ENCODE data around the gene PTPRN. TPM values are rescaled to one million over a fixed set of nuclear protein-coding genes. Genes with fewer than 3 reads are reported as not detected.

PTPRN gene
- total and polyA plus RNA-seq, 2 of the 8 experiments (the other 6 are each of a cell fraction or from before 2014, with no cell fraction given): 5.4 to 8.2 TPM

GRCh38 chr2:219252570-219252899, 56.7 kb downstream of the PTPRN start:
- Histone ChIP-seq H4K5ac (ENCODE audit: insufficient read length, low read depth, low read length) (no peak overlapping the region), H2BK15ac (ENCODE audit: low read length) (peak overlapping the region; percentile 95; the same call in 1 of the 2 replicates), H3K56ac (replicated peaks; ENCODE audit: insufficient read length, low read depth, low read length) (no peak overlapping the region), H2BK12ac (ENCODE audit: low read depth, low read length) (no peak overlapping the region), H2BK120ac (replicated peaks; ENCODE audit: low read depth, low read length) (no peak overlapping the region), H2AK5ac (ENCODE audit: low read depth, low read length) (no peak overlapping the region), H3K79me2 (ENCODE audit: control insufficient read depth in 1 of 2, insufficient read depth in 2 of 2, low read length in 2 of 2) (no peaks in the 10 kb centered on the region), H4K20me1 (replicated peaks in 1 of 2; ENCODE audit: control insufficient read depth in 1 of 2, insufficient read depth in 2 of 2, low read length in 2 of 2) (peaks cover 0 to 2% of the 10 kb centered on the region in 2 experiments), H3K23me2 (ENCODE audit: low read depth, low read length) (peaks cover 17% of the 10 kb centered on the region), H3K14ac (ENCODE audit: insufficient read length) (no peak overlapping the region), H3K4ac (replicated peaks; ENCODE audit: insufficient read length, low read depth, low read length) (no peak overlapping the region), H4K91ac (replicated peaks; ENCODE audit: insufficient read length, low read length) (no peak overlapping the region), H3K23ac (ENCODE audit: insufficient read length) (no peak overlapping the region), H2BK5ac (ENCODE audit: low read depth, low read length) (peak overlapping the region; percentile 44; the same call in 1 of the 2 replicates), H2AFZ (ENCODE audit: low read length) (peak overlapping the region; percentile 14; the same call in 1 of the 2 replicates), H3K9ac (replicated peaks in 1 of 4; ENCODE audit: extremely low read depth in 1 of 4, low read depth in 3 of 4, low read length in 3 of 4) (peak overlapping the region in 3 of 4 experiments; percentile 17 to 52 (median 20); a peak in 4 of 7 replicates), H2BK20ac (ENCODE audit: low read length) (no peak overlapping the region), H3K18ac (ENCODE audit: extremely low read depth, low read length) (peak overlapping the region; percentile 25), H3K4me1 (replicated peaks in 1 of 4; ENCODE audit: control insufficient read depth in 3 of 4, insufficient read depth in 4 of 4, low read length in 3 of 4) (peaks cover 5 to 14% (median 9%) of the 10 kb centered on the region in 4 experiments), H3K9me3 (ENCODE audit: insufficient read depth in 2 of 2, low read depth in 1 of 2, low read length in 1 of 2) (no peaks in the 10 kb centered on the region), H4K8ac (ENCODE audit: extremely low read depth, insufficient read depth, low read length) (peak overlapping the region; percentile 84; the same call in 1 of the 2 replicates), H3K27me3 (replicated peaks in 1 of 4; ENCODE audit: control insufficient read depth in 3 of 4, extremely low read depth in 1 of 4, insufficient read depth in 3 of 4, low read length in 3 of 4) (peaks cover 16 to 43% (median 35%) of the 10 kb centered on the region in 4 experiments), H3K36me3 (ENCODE audit: control insufficient read depth in 2 of 4, insufficient read depth in 4 of 4, low read length in 3 of 4) (peaks cover 0 to 9% (median 5%) of the 10 kb centered on the region in 4 experiments; a peak in 4 of 8 replicates), H3K79me1 (ENCODE audit: low read depth, low read length) (peaks cover 2% of the 10 kb centered on the region; the same call in 1 of the 2 replicates), H3K27ac (ENCODE audit: low read depth, low read length) (no peak overlapping the region), H3K4me2 (ENCODE audit: insufficient read depth in 1 of 2, low read depth in 2 of 2, low read length in 2 of 2) (peak overlapping the region; percentile 85 to 92), H3K4me3 (ENCODE audit: extremely low read depth in 1 of 4, insufficient read depth in 2 of 4, low read depth in 3 of 4, low read length in 4 of 4) (peak overlapping the region; percentile 46 to 64 (median 57))
- ChIA-PET CTCF (ENCODE audit: partially characterized antibody) (interaction anchor here (0.6 to 6.6 kb wide), 14 partner anchors 9 to 116 kb away, joined by 3 to 118 read pairs (median 3); partner anchors contain the start of genes DNAJB2 and ZFAND2B), POLR2A (ENCODE audit: partially characterized antibody) (interaction anchor here (0.6 to 14.9 kb wide), 19 partner anchors 7 to 131 kb away, joined by 3 to 190 read pairs (median 6); partner anchors contain the start of genes ABCB6, ANKZF1, ATG9A and CNPPD1)
- TF ChIP-seq SUZ12 (IDR thresholded peaks at IDR 0.05; ENCODE audit: low read length) (0 out of 2 replicates have a peak, but pooled peaks have one; percentile 38), BCL11A (IDR thresholded peaks at IDR 0.05; ENCODE audit: low read depth in 2 of 2, low read length in 2 of 2) (no peak)
- DNase-seq (ENCODE audit: low read depth in 1 of 2, low spot score in 2 of 2) (no peak), FAIRE-seq (no peak)
- WGBS, 2 experiments (ENCODE audit: extremely low coverage in 1 of 2, insufficient coverage in 1 of 2, insufficient read length in 1 of 2, insufficient replicate concordance in 2 of 2, low coverage in 1 of 2, low lambda C conversion rate in 2 of 2, missing lambda C conversion rate in 1 of 2): 7% methylated on average over 9 of the region's 9 CpGs; no CpG with 5 or more reads in 1 of the 2 experiments
